Liver (tissue), 9 donors: ENCODE data around the gene CBX5. TPM values are rescaled to one million over a fixed set of nuclear protein-coding genes. Genes with fewer than 3 reads are reported as not detected.

Source experiments
- DNase-seq: peaks from one replicate; pipeline ENCODE4 v3.0.0-alpha.2; 2017; ENCODE audit warnings: low spot score
- H3K27ac ChIP-seq, 2 donors: one replicate each; pipeline ENCODE4 v1.7.0; 2013; ENCODE audit warnings: inconsistent platforms in 2 of 2, low read length in 2 of 2, control low read depth in 1 of 2, low read depth in 1 of 2, mild to moderate bottlenecking in 1 of 2
- H3K27me3 ChIP-seq, 4 donors: one replicate each; pipeline versions ENCODE4 v1.6.1 to v1.7.0; 2013; ENCODE audit warnings: low read length in 3 of 4, inconsistent platforms in 1 of 4, mild to moderate bottlenecking in 1 of 4, moderate library complexity in 1 of 4; ENCODE audit not compliant: control insufficient read depth in 4 of 4, insufficient read depth in 4 of 4
- H3K36me3 ChIP-seq, 4 donors: one replicate each; pipeline versions ENCODE4 v1.6.1 to v1.7.0; 2013; ENCODE audit warnings: low read length in 3 of 4, mild to moderate bottlenecking in 3 of 4, low read depth in 1 of 4, moderate library complexity in 1 of 4; ENCODE audit not compliant: control insufficient read depth in 4 of 4, insufficient read depth in 3 of 4
- H3K4me1 ChIP-seq, 4 donors: one replicate each; pipeline versions ENCODE4 v1.6.1 to v1.7.0; 2013; ENCODE audit warnings: low read length in 3 of 4, mild to moderate bottlenecking in 3 of 4, moderate library complexity in 1 of 4; ENCODE audit not compliant: control insufficient read depth in 4 of 4, insufficient read depth in 4 of 4
- H3K4me3 ChIP-seq, 3 donors: one replicate each; pipeline versions ENCODE4 v1.6.1 to v1.7.0; 2013; ENCODE audit warnings: low read length in 3 of 3, control low read depth in 1 of 3, low read depth in 1 of 3, mild to moderate bottlenecking in 1 of 3
- H3K9ac ChIP-seq, 2 donors: one replicate each; pipeline ENCODE4 v1.7.0; 2013; ENCODE audit warnings: low read length in 2 of 2, mild to moderate bottlenecking in 2 of 2, moderate library complexity in 2 of 2, control low read depth in 1 of 2, low read depth in 1 of 2
- H3K9me3 ChIP-seq, 4 donors: one replicate each; pipeline versions ENCODE4 v1.6.1 to v1.7.0; 2013; ENCODE audit warnings: low read length in 3 of 4; ENCODE audit not compliant: control insufficient read depth in 4 of 4
- ATF3 ChIP-seq: IDR thresholded peaks from 2 replicates; pipeline ENCODE4 v1.6.1; 2016; ENCODE audit warnings: antibody characterized with exemption
- CTCF ChIP-seq: fragments of 150-350 bp; IDR thresholded peaks from 2 replicates; pipeline ENCODE4 v1.5.1; 2017; ENCODE audit warnings: improper control_type of control experiment, low read depth, low read length; ENCODE audit not compliant: missing input control
- EGR1 ChIP-seq, 2 donors: IDR thresholded peaks; 2 replicates each; pipeline ENCODE4 v1.6.1; 2016 to 2018; ENCODE audit warnings: antibody characterized with exemption in 2 of 2, low read depth in 2 of 2
- FOXA1 ChIP-seq: IDR thresholded peaks from 2 replicates; pipeline ENCODE4 v1.6.1; 2016; ENCODE audit warnings: antibody characterized with exemption
- FOXA2 ChIP-seq: IDR thresholded peaks from 2 replicates; pipeline ENCODE4 v1.6.1; 2016; ENCODE audit warnings: antibody characterized with exemption
- GABPA ChIP-seq, 2 donors: IDR thresholded peaks in 1 of 2; conservative IDR thresholded peaks in 1 of 2; 2 replicates each; pipeline ENCODE4 v1.6.1; 2016; ENCODE audit warnings: antibody characterized with exemption in 2 of 2, mild to moderate bottlenecking in 1 of 2, moderate library complexity in 1 of 2
- HNF4A ChIP-seq, 2 donors: conservative IDR thresholded peaks; 2 replicates each; pipeline ENCODE4 v1.6.1; 2016; ENCODE audit warnings: antibody characterized with exemption in 2 of 2, mild to moderate bottlenecking in 2 of 2
- HNF4G ChIP-seq: IDR thresholded peaks from 2 replicates; pipeline ENCODE4 v1.6.1; 2016; ENCODE audit warnings: antibody characterized with exemption
- JUND ChIP-seq, 2 donors: IDR thresholded peaks; 2 replicates each; pipeline ENCODE4 v1.6.1; 2016; ENCODE audit warnings: antibody characterized with exemption in 2 of 2
- MAX ChIP-seq: IDR thresholded peaks from 2 replicates; pipeline ENCODE4 v1.6.1; 2016; ENCODE audit warnings: antibody characterized with exemption
- NR2F2 ChIP-seq: IDR thresholded peaks from 2 replicates; pipeline ENCODE4 v1.6.1; 2016; ENCODE audit warnings: antibody characterized with exemption
- RAD21 ChIP-seq, 2 donors: IDR thresholded peaks; 2 replicates each; pipeline ENCODE4 v1.6.1; 2016; ENCODE audit warnings: antibody characterized with exemption in 2 of 2, mild to moderate bottlenecking in 2 of 2
- REST ChIP-seq: IDR thresholded peaks from 2 replicates; pipeline ENCODE4 v1.6.1; 2016; ENCODE audit warnings: antibody characterized with exemption, mild to moderate bottlenecking
- RXRA ChIP-seq, 2 donors: IDR thresholded peaks; 2 replicates each; pipeline ENCODE4 v1.6.1; 2017 to 2018; ENCODE audit warnings: antibody characterized with exemption in 2 of 2, mild to moderate bottlenecking in 1 of 2
- SP1 ChIP-seq: IDR thresholded peaks from 2 replicates; pipeline ENCODE4 v1.6.1; 2018; ENCODE audit warnings: antibody characterized with exemption, mild to moderate bottlenecking
- TAF1 ChIP-seq: conservative IDR thresholded peaks from 2 replicates; pipeline ENCODE4 v1.6.1; 2016; ENCODE audit warnings: antibody characterized with exemption, mild to moderate bottlenecking
- YY1 ChIP-seq: IDR thresholded peaks from 2 replicates; pipeline ENCODE4 v1.6.1; 2016; ENCODE audit warnings: antibody characterized with exemption, mild to moderate bottlenecking
- ZBTB33 ChIP-seq: IDR thresholded peaks from 2 replicates; pipeline ENCODE4 v1.6.1; 2016; ENCODE audit warnings: antibody characterized with exemption
- WGBS: extraction: QIAGEN DNeasy Blood & Tissue Kit; methylation state at CpG from one replicate; pipeline ENCODE4 v1.1.7; 2013; 5-methylcytosine and 5-hydroxymethylcytosine counted together
- polyA plus RNA-seq, 2 donors: library from polyadenylated mRNA; stranded (reverse) in 1 of 2; unstranded in 1 of 2; fragments of 200-250 nt in 1 of 2; fragments of >200 nt in 1 of 2; fragmentation: Nextera tagmentation in 1 of 2; extraction: Ambion mirVana in 1 of 2; gene quantifications; one replicate each; pipeline versions ENCODE4 v1.2.1 to v1.2.3, GENCODE V29; 2013 to 2015
- total RNA-seq, 2 donors: library from RNA; depleted of rRNA; stranded (reverse); fragments of >200 nt; gene quantifications; one replicate each; pipeline ENCODE4 v1.2.3, GENCODE V29; 2014
- donor health status: healthy.
- donor health status: healthy.
- donor health status: healthy.
- donor health status: healthy.
- donor health status: healthy.

CBX5 gene
- total and polyA plus RNA-seq, 4 donors: 4.4 to 62.3 (median 12.6) TPM

- Histone ChIP-seq H3K27ac (no peak overlapping the region), H3K4me3 (no peak overlapping the region), H3K27me3 (no peaks in the 10 kb centered on the region), H3K4me1 (no peaks in the 10 kb centered on the region), H3K9ac (no peak overlapping the region), H3K36me3 (no peaks in the 10 kb centered on the region), H3K9me3 (no peaks in the 10 kb centered on the region)
- WGBS: 98% methylated on average over 1 of the region's 1 CpG
- no peak for DNase-seq
- no peak for TF ChIP-seq CTCF
- no peak for TF ChIP-seq REST
- no peak for TF ChIP-seq HNF4G
- no peak for TF ChIP-seq RXRA (IDR thresholded peaks at IDR 0.05)
- no peak for TF ChIP-seq GABPA (IDR thresholded peaks at IDR 0.05 in 1 of 2, conservative IDR thresholded peaks at IDR 0.05 in 1 of 2)
- TF ChIP-seq HNF4A (conservative IDR thresholded peaks at IDR 0.05): no peak
- TF ChIP-seq ATF3: no peak
- TF ChIP-seq YY1: no peak
- TF ChIP-seq SP1: no peak
- TF ChIP-seq JUND (IDR thresholded peaks at IDR 0.05): no peak
- no peak for TF ChIP-seq ZBTB33
- no peak for TF ChIP-seq NR2F2
- TF ChIP-seq FOXA1: no peak
- TF ChIP-seq MAX: no peak
- no peak for TF ChIP-seq EGR1 (IDR thresholded peaks at IDR 0.05; ENCODE audit: low read depth in 2 of 2)
- TF ChIP-seq RAD21 (IDR thresholded peaks at IDR 0.05): no peak
- TF ChIP-seq FOXA2: no peak
- no peak for TF ChIP-seq TAF1
Observed at GRCh38 chr12:54225666-54226065, 54.3 kb downstream of the CBX5 start.
